Activated T-cell treated with anti-CD3 and anti-CD28 coated beads, Interleukin-2, amount 50 U/mL, for 4 hours (primary cell): Measurements from ENCODE around the gene FTL. TPM values are rescaled to one million over a fixed set of nuclear protein-coding genes. Genes with fewer than 3 reads are reported as not detected.
A peak's percentile ranks its signal among the peaks of the same experiment; 100 is the strongest.

Experiments used
- ATAC-seq, 2 donors: fragments of 200-7000 bp; cut with Tn5 transposase; one replicate each; pipeline ENCODE4 v1.10.0; 2021
- DNase-seq: peaks from one replicate; pipeline ENCODE4 v3.0.0-alpha.2; 2020
- H3K27me3 Mint-ChIP-seq: one replicate; pipeline ENCODE4 v1.8.0; 2021; ENCODE audit warnings: low read depth, mixed read lengths
- H3K36me3 Mint-ChIP-seq: one replicate; pipeline ENCODE4 v1.8.0; 2022; ENCODE audit warnings: mixed read lengths; ENCODE audit not compliant: insufficient read depth
- H3K4me1 Mint-ChIP-seq: one replicate; pipeline ENCODE4 v1.8.0; 2021; ENCODE audit warnings: low read depth, mixed read lengths
- H3K4me3 Mint-ChIP-seq: one replicate; pipeline ENCODE4 v1.8.0; 2021; ENCODE audit warnings: mild to moderate bottlenecking, moderate library complexity, mixed read lengths
- H3K9me3 Mint-ChIP-seq: one replicate; pipeline ENCODE4 v1.8.0; 2021; ENCODE audit warnings: mixed read lengths
- total RNA-seq, 3 donors: library from RNA; stranded (reverse); gene quantifications; one replicate each; pipeline ENCODE4 v1.2.1, GENCODE V29; 2021

FTL gene
- total RNA-seq, 3 donors from 2014 or later, result 996 to 1,080 (median 1,001) TPM

- Mint-ChIP-seq H3K4me1 (peaks cover 9% of the 10 kb centered on the region), H3K36me3 (no peaks in the 10 kb centered on the region), H3K4me3 (peak within 1 kb of the TSS; percentile 83), H3K9me3 (no peaks in the 10 kb centered on the region), H3K27me3 (peaks cover 2% of the 10 kb centered on the region)
- ATAC-seq, result peak; percentile 88 to 91
- peak; percentile 75 for DNase-seq
Observed at GRCh38 chr19:48933382-48933932, 31.7 kb upstream of the FTL start, which contains the start of gene DHDH. Gene DHDH (plus strand): TSS chr19:48933699. CDS start chr19:48933722, 23 bp downstream.

DNA sequence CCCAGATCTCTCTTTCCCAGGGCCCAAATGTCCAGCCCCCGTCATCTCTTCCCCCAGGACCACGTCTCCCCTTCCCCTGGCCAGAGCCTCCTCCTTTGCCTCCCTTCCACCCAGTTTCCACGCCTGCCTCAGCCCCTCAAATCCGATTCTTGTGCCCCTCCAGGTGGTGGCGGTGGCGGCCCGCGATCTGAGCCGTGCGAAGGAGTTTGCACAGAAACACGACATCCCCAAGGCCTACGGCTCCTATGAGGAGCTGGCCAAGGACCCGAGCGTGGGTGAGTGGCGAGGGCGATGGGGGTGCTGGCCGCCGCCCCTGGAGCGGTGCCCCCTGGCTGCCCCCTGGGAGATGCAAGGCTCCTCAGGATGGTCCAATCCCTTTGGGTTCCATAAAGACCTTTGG, 30.3 kb upstream of the FTL start:
- Mint-ChIP-seq H3K4me3 (no peak overlapping the region), H3K9me3 (no peaks in the 10 kb centered on the region), H3K36me3 (peaks cover 6% of the 10 kb centered on the region), H3K27me3 (peaks cover 2% of the 10 kb centered on the region), H3K4me1 (peaks cover 9% of the 10 kb centered on the region)
- ATAC-seq (no peak), DNase-seq (no peak)

GRCh38 chr19:48935864-48936263, 29.2 kb upstream of the FTL start:
- no peak overlapping the region for H3K4me3 Mint-ChIP-seq
- H3K9me3 Mint-ChIP-seq, result no peaks in the 10 kb centered on the region
- ATAC-seq, result no peak
- H3K36me3 Mint-ChIP-seq, result peaks cover 6% of the 10 kb centered on the region
- no peak for DNase-seq
- peaks cover 2% of the 10 kb centered on the region for H3K27me3 Mint-ChIP-seq
- H3K4me1 Mint-ChIP-seq, result peaks cover 9% of the 10 kb centered on the region

- no peak for DNase-seq
- peaks cover 7% of the 10 kb centered on the region for H3K4me1 Mint-ChIP-seq
- H3K9me3 Mint-ChIP-seq, result peaks cover 4% of the 10 kb centered on the region
- H3K27me3 Mint-ChIP-seq, result peaks cover under 1% of the 10 kb centered on the region
- H3K4me3 Mint-ChIP-seq, result no peak overlapping the region
- H3K36me3 Mint-ChIP-seq, result peaks cover 6% of the 10 kb centered on the region
- ATAC-seq, result no peak
Observed at GRCh38 chr19:48938256-48938655, 26.9 kb upstream of the FTL start.

GRCh38 chr19:48940902-48941301, 24.2 kb upstream of the FTL start:
- no peaks in the 10 kb centered on the region for H3K4me1 Mint-ChIP-seq
- DNase-seq (no peak), ATAC-seq (no peak)
- no peak overlapping the region for H3K4me3 Mint-ChIP-seq
- H3K27me3 Mint-ChIP-seq, result no peaks in the 10 kb centered on the region
- H3K36me3 Mint-ChIP-seq, result peaks cover 6% of the 10 kb centered on the region
- peaks cover 4% of the 10 kb centered on the region for H3K9me3 Mint-ChIP-seq

DNA sequence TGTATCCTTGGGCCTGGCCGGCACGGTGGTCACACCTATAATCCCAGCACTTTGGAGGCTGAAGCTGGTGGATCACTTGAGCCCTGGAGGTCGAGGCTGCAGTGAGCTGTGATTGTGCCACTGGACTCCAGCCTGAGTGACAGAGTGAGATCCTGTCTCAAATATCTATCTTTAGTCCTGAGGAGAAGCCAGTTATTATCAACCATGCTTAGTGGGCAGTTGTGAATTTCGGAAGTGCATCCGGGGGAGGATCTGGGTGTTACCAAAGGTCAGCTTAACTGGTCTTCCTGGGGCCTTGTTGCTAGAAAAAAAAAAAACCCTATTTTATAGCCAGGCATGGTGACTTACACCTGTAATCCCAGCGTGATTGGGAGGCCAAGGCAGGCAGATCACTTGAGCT, 22.0 kb upstream of the FTL start:
- Mint-ChIP-seq H3K4me3 (no peak overlapping the region), H3K9me3 (peaks cover 4% of the 10 kb centered on the region), H3K27me3 (no peaks in the 10 kb centered on the region), H3K4me1 (no peaks in the 10 kb centered on the region), H3K36me3 (peaks cover 6% of the 10 kb centered on the region)
- no peak for DNase-seq
- no peak for ATAC-seq

DNA sequence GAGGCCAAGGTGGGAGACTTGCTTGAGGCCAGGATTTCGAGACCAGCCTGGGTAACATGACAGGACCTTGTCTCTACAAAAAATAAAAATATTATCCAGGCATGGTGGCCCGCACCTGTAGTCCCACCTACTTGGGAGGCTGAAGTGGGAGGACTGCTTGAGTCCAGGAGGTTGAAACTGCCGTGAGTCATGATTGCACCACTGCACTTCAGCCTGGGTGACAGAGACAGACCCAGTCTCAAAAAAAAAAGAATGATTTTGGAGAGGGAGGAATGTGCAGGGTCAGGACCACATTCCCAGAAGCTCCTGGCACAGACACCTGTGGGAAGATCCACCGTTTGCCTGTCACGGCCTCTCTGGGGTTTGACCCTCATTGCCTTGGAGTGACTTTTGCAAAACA, 19.7 kb upstream of the FTL start:
- DNase-seq, result no peak
- no peaks in the 10 kb centered on the region for H3K4me1 Mint-ChIP-seq
- no peak for ATAC-seq
- no peaks in the 10 kb centered on the region for H3K27me3 Mint-ChIP-seq
- no peaks in the 10 kb centered on the region for H3K36me3 Mint-ChIP-seq
- no peak overlapping the region for H3K4me3 Mint-ChIP-seq
- peaks cover 4% of the 10 kb centered on the region for H3K9me3 Mint-ChIP-seq

DNA sequence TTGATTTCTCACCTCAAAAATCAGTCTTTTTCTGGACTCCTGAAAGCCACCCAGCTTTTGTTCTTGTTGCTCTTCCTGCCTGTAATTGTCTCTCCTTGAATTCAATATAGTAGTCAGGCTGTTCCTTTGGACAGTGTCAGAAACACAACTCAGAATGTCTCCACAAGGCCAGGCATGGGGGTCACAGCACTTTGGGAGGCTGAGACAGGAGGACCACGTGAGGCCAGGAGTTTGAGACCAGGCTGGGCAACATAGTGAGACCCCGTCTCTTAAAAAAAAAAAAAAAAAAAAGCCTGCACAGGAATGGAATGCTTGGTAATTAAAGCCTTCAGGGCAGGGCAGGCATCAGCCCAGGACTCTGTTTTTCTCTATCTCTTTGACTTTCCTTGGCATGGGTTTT, 19.3 kb upstream of the FTL start:
- H3K4me3 Mint-ChIP-seq, result no peak overlapping the region

GRCh38 chr19:48946463-48947257, 18.4 kb upstream of the FTL start:
- no peaks in the 10 kb centered on the region for H3K27me3 Mint-ChIP-seq
- no peaks in the 10 kb centered on the region for H3K9me3 Mint-ChIP-seq
- no peak for ATAC-seq
- DNase-seq, result no peak
- H3K4me3 Mint-ChIP-seq, result no peak overlapping the region
- H3K36me3 Mint-ChIP-seq, result no peaks in the 10 kb centered on the region
- no peaks in the 10 kb centered on the region for H3K4me1 Mint-ChIP-seq

More for the DNA sequence above, 19.3 kb upstream of the FTL start:
- ATAC-seq (no peak), DNase-seq (no peak)
- Mint-ChIP-seq H3K36me3 (no peaks in the 10 kb centered on the region), H3K27me3 (no peaks in the 10 kb centered on the region), H3K9me3 (peaks cover 4% of the 10 kb centered on the region), H3K4me1 (no peaks in the 10 kb centered on the region)

- no peak for ATAC-seq
Observed at GRCh38 chr19:48947258-48947542, 17.9 kb upstream of the FTL start.

DNA sequence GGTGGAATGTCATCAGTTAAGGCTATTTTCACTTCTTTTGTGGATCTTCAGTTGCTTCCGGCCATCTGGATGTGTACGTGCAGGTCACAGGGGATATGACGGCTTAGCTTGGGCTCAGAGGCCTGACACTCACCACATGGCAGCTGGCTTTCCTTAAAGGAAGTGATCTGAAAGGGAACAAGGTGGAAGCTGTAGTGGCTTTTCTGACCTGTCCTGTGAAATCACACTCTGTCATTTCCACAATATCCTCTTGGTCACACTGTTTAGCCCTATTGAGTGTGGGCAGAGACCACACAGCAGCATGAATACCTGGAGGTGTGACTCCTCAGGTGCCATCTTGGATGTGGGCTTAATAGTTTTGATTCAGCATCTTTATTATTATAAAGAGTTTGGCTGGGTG, 14.9 kb upstream of the FTL start:
- peaks cover 4% of the 10 kb centered on the region for H3K4me1 Mint-ChIP-seq

More at GRCh38 chr19:48947258-48947542, 17.9 kb upstream of the FTL start:
- no peak for DNase-seq
- Mint-ChIP-seq H3K9me3 (no peaks in the 10 kb centered on the region), H3K4me1 (no peaks in the 10 kb centered on the region), H3K4me3 (no peak overlapping the region), H3K36me3 (no peaks in the 10 kb centered on the region), H3K27me3 (no peaks in the 10 kb centered on the region)

DNA sequence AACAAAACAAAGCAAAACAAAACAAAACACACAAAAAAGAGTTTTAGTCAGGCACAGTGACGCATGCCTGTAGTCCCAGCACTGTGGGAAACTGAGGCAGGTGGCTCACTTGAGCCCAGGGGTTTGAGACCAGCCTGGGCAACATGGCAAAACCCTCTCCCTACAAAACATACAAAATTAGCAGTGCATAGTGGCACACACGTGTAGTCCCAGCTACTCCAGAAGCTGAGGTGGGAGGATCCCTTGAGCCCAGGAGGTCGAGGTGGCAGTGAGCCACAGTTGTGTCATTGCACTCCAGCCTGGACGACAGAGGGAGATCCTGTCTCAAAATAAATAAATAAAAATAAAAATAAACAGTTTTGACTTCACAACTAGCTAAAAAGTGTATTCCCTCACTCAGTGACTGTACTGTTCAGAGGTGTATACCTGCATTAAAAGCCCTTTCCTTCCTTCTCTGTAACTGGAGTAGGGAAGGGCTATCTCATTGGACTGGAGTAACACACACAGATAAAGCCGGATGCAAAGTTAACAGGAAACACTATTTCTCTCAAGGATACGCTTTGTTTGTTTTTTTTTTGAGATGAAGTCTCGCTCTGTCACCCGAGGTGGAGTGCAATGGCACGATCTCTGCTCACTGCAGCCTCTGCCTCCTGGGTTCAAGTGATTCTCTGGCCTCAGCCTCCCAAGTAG, 14.1 kb upstream of the FTL start:
- no peaks in the 10 kb centered on the region for H3K36me3 Mint-ChIP-seq
- DNase-seq (no peak), ATAC-seq (no peak)
- peaks cover 11% of the 10 kb centered on the region for H3K4me1 Mint-ChIP-seq
- H3K9me3 Mint-ChIP-seq, result no peaks in the 10 kb centered on the region
- H3K4me3 Mint-ChIP-seq, result no peak overlapping the region
- no peaks in the 10 kb centered on the region for H3K27me3 Mint-ChIP-seq

More for the DNA sequence above, 14.9 kb upstream of the FTL start:
- Mint-ChIP-seq H3K27me3 (no peaks in the 10 kb centered on the region), H3K36me3 (no peaks in the 10 kb centered on the region), H3K4me3 (no peak overlapping the region), H3K9me3 (no peaks in the 10 kb centered on the region)
- ATAC-seq, result no peak
- no peak for DNase-seq

DNA sequence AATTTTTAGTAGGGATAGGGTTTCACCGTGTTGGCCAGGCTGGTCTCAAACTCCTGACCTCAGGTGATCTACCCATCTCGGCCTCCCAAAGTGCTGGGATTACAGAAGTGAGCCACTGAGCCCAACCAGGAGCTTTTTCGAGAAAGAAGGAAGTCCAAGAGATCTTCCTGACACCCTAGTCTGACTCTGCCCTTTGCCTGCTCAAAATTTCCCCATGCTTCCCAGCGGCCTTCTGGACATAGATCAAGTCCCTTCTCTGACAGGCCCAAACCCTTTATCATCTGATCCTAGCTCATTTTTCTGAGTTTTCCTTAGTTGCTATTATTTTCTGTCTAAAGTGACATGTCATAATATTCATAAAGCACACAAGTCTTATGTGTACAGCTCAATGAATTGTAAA, 12.0 kb upstream of the FTL start:
- DNase-seq (no peak), ATAC-seq (no peak)
- peaks cover 4% of the 10 kb centered on the region for H3K36me3 Mint-ChIP-seq
- H3K4me1 Mint-ChIP-seq, result peaks cover 20% of the 10 kb centered on the region
- H3K27me3 Mint-ChIP-seq, result no peaks in the 10 kb centered on the region
- no peak overlapping the region for H3K4me3 Mint-ChIP-seq
- H3K9me3 Mint-ChIP-seq, result no peaks in the 10 kb centered on the region

DNA sequence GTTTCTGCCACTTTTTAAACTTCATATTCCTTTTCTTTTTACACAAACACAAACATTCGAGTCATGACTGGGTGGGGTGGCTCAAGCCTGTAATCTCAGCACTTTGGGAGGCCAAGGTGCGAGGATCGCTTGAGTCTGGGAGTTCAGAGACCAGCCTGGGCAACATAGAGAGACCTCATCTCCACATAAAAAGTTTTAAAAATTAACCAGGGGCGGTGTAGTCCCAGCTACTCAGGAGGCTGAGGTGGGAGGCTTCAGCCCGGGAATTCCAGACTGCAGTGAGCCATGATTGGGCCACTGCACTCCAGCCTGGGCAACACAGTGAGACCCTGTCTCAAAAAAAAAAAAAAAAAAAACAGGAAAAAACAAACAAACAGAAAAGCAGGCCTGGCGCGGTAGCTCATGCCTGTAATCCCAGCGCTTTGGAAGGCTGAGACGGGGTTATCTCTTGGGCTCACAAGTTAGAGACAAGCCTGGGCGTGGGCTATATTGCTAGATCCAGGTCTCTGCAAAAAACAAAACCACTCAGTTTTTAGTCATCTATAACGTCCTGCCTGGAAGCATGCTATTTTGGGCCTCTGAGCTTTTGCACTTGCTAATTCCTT, 11.0 kb upstream of the FTL start:
- Mint-ChIP-seq H3K27me3 (no peaks in the 10 kb centered on the region), H3K4me1 (peaks cover 23% of the 10 kb centered on the region), H3K4me3 (peak overlapping the region; percentile 81), H3K36me3 (peaks cover 6% of the 10 kb centered on the region), H3K9me3 (no peaks in the 10 kb centered on the region)
- DNase-seq (no peak), ATAC-seq (no peak)
